Progenitor cell of endocrine pancreas (in vitro differentiated cells): Measurements from ENCODE around the gene RFX7. TPM values are rescaled to one million over a fixed set of nuclear protein-coding genes. Genes with fewer than 3 reads are reported as not detected.

Source experiments
- DNase-seq: peaks from one replicate; pipeline ENCODE4 v3.0.0; 2021; ENCODE audit warnings: low spot score; ENCODE audit not compliant: unreplicated experiment
- H3K27ac Mint-ChIP-seq: 2 replicates; pipeline ENCODE4 v1.8.0; 2021; ENCODE audit warnings: mild to moderate bottlenecking, moderate library complexity, mixed read lengths
- H3K27me3 Mint-ChIP-seq: 2 replicates; pipeline ENCODE4 v1.8.0; 2021; ENCODE audit warnings: mixed read lengths
- H3K36me3 Mint-ChIP-seq: 2 replicates; pipeline ENCODE4 v1.8.0; 2022; ENCODE audit warnings: mixed read lengths; ENCODE audit not compliant: insufficient read depth
- H3K4me1 Mint-ChIP-seq: 2 replicates; pipeline ENCODE4 v1.8.0; 2021; ENCODE audit warnings: low read depth, mixed read lengths
- H3K4me3 Mint-ChIP-seq: 2 replicates; pipeline ENCODE4 v1.8.0; 2021; ENCODE audit warnings: low read depth, mild to moderate bottlenecking, moderate library complexity, mixed read lengths
- H3K9me3 Mint-ChIP-seq: 2 replicates; pipeline ENCODE4 v1.8.0; 2021; ENCODE audit warnings: low read depth, mixed read lengths
- total RNA-seq: library from RNA; stranded (reverse); gene quantifications from 2 replicates; pipeline ENCODE4 v1.2.1, GENCODE V29; 2021
- TF ChIP-seq, protein P1 (sequence below): fragments of 200-600 bp; sonication (generic); IDR thresholded peaks from one replicate; pipeline ENCODE4 v1.5.0; 2021; ENCODE audit warnings: antibody characterized with exemption, mild to moderate bottlenecking; ENCODE audit not compliant: unreplicated experiment

RFX7 gene
- total RNA-seq, 1 donor from 2014 or later = 33.6 TPM

DNA sequence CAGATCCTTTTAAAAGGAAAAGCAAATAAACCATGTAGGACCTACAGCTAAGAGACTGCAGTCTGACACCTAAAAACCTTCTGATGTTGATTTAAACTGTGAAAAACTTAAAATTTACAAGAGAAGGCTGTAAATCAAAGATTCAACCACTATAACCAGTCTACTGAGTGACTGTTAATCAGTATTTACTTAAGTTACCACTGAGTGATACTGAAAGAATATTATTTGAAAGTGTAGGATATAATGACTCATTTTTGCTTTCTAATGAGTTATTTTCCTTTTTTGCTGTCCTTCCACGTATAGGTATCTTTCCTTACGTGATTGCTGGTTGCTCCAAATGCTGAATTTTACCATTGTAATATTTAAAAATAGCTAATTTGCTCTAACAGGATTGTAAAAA, 44.6 kb downstream of the RFX7 start:
- no peak for DNase-seq
- H3K27me3 Mint-ChIP-seq = no peaks in the 10 kb centered on the region

DNA sequence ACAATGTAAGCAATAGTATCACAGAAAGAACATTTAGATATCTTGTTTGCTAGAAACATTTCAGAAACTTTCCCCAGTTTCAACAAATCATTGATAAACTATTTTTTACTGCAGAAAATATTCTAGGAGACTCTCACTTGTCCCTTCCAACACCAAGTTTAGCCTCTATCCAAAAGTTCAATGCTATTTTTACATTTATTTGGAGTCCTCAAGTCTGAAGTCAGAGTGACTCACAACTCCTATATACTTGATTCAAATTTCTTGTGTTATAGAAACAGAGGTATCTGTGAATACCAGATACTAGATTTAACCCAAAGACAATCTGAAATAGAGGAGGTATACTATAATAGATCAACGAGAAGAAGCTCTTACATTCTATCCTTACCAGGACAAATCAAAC, 49.6 kb downstream of the RFX7 start:
- Mint-ChIP-seq H3K27me3 (no peaks in the 10 kb centered on the region), H3K4me3 (no peak overlapping the region), H3K4me1 (no peaks in the 10 kb centered on the region), H3K9me3 (no peaks in the 10 kb centered on the region), H3K27ac (no peak overlapping the region), H3K36me3 (peaks cover 1% of the 10 kb centered on the region)
- TF ChIP-seq, protein P1, sequence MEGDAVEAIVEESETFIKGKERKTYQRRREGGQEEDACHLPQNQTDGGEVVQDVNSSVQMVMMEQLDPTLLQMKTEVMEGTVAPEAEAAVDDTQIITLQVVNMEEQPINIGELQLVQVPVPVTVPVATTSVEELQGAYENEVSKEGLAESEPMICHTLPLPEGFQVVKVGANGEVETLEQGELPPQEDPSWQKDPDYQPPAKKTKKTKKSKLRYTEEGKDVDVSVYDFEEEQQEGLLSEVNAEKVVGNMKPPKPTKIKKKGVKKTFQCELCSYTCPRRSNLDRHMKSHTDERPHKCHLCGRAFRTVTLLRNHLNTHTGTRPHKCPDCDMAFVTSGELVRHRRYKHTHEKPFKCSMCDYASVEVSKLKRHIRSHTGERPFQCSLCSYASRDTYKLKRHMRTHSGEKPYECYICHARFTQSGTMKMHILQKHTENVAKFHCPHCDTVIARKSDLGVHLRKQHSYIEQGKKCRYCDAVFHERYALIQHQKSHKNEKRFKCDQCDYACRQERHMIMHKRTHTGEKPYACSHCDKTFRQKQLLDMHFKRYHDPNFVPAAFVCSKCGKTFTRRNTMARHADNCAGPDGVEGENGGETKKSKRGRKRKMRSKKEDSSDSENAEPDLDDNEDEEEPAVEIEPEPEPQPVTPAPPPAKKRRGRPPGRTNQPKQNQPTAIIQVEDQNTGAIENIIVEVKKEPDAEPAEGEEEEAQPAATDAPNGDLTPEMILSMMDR = no peak
- no peak for DNase-seq

More for the DNA sequence above, 44.6 kb downstream of the RFX7 start:
- TF ChIP-seq, protein P1 = no peak
- H3K27ac Mint-ChIP-seq = no peak overlapping the region
- H3K4me3 Mint-ChIP-seq = no peak overlapping the region
- H3K4me1 Mint-ChIP-seq = peaks cover 2% of the 10 kb centered on the region
- no peaks in the 10 kb centered on the region for H3K9me3 Mint-ChIP-seq
- peaks cover 1% of the 10 kb centered on the region for H3K36me3 Mint-ChIP-seq

- Mint-ChIP-seq H3K27ac (no peak overlapping the region), H3K27me3 (no peaks in the 10 kb centered on the region), H3K4me3 (no peak overlapping the region), H3K4me1 (peaks cover 7% of the 10 kb centered on the region), H3K9me3 (no peaks in the 10 kb centered on the region), H3K36me3 (no peaks in the 10 kb centered on the region)
- DNase-seq = no peak
- TF ChIP-seq, protein P1 = no peak
These were observed 50.8 kb downstream of the RFX7 start for GRCh38 chr15:56192659-56193442.

GRCh38 chr15:56187665-56188064, 56.0 kb downstream of the RFX7 start:
- Mint-ChIP-seq H3K27ac (no peak overlapping the region), H3K4me3 (no peak overlapping the region), H3K27me3 (no peaks in the 10 kb centered on the region), H3K36me3 (peaks cover 7% of the 10 kb centered on the region), H3K9me3 (peaks cover 15% of the 10 kb centered on the region), H3K4me1 (peaks cover 12% of the 10 kb centered on the region)
- no peak for DNase-seq
- TF ChIP-seq, protein P1 = no peak

GRCh38 chr15:56185980-56186379, 57.7 kb downstream of the RFX7 start:
- H3K27me3 Mint-ChIP-seq = no peaks in the 10 kb centered on the region
- H3K4me3 Mint-ChIP-seq = no peak overlapping the region
- H3K27ac Mint-ChIP-seq = no peak overlapping the region
- H3K36me3 Mint-ChIP-seq = peaks cover 9% of the 10 kb centered on the region
- no peak for DNase-seq
- peaks cover 18% of the 10 kb centered on the region for H3K9me3 Mint-ChIP-seq
- H3K4me1 Mint-ChIP-seq = peaks cover 12% of the 10 kb centered on the region
- TF ChIP-seq, protein P1 = no peak
